GM12878 (cell line): ENCODE measurements around the gene PLCG2. TPM values are rescaled to one million over a fixed set of nuclear protein-coding genes. Genes with fewer than 3 reads are reported as not detected.

ENCODE experiments used
- BMI1 ChIP-seq: fragments of 450-650 bp; IDR thresholded peaks from 2 replicates; pipeline ENCODE4 v1.6.1; 2016; ENCODE audit warnings: mild to moderate bottlenecking, moderate library complexity, borderline replicate concordance
- ESRRA ChIP-seq: IDR thresholded peaks from 2 replicates; pipeline ENCODE4 v1.6.1; 2012; ENCODE audit warnings: mild to moderate bottlenecking, low read length, improper control_type of control experiment
- GABPA ChIP-seq: IDR thresholded peaks from 2 replicates; pipeline ENCODE4 v1.6.1; 2014; ENCODE audit warnings: antibody characterized with exemption, low read depth, mild to moderate bottlenecking, inconsistent platforms
- HCFC1 ChIP-seq: fragments of 150-350 bp; IDR thresholded peaks from 2 replicates; pipeline ENCODE4 v1.6.1; 2014; ENCODE audit warnings: low read length
- HDGF ChIP-seq: fragments of 450-650 bp; IDR thresholded peaks from 2 replicates; pipeline ENCODE4 v1.6.1; 2016; ENCODE audit warnings: antibody characterized with exemption
- IKZF2 ChIP-seq, 2 experiments: fragments of 450-650 bp; IDR thresholded peaks; 2 replicates each; pipeline ENCODE4 v1.6.1; 2017; ENCODE audit warnings: mild to moderate bottlenecking in 2 of 2, moderate library complexity in 2 of 2
- MEF2A ChIP-seq: IDR thresholded peaks from 2 replicates; pipeline ENCODE4 v1.6.1; 2011; ENCODE audit warnings: low read depth, mild to moderate bottlenecking, low read length, moderate library complexity; ENCODE audit not compliant: insufficient read depth
- PAX5 ChIP-seq: IDR thresholded peaks from 2 replicates; pipeline ENCODE4 v1.6.1; 2011; ENCODE audit warnings: low read depth, low read length, borderline replicate concordance
- PML ChIP-seq: IDR thresholded peaks from 2 replicates; pipeline ENCODE4 v1.6.1; 2012; ENCODE audit warnings: low read length, inconsistent platforms
- RAD21 ChIP-seq: IDR thresholded peaks from 2 replicates; pipeline ENCODE4 v1.6.1; 2011; ENCODE audit warnings: mild to moderate bottlenecking, low read depth, low read length, moderate library complexity; ENCODE audit not compliant: insufficient read depth
- SP1 ChIP-seq: IDR thresholded peaks from one replicate; pipeline ENCODE4 v1.6.1; 2011; ENCODE audit warnings: low read depth, low read length
- TCF7 ChIP-seq: IDR thresholded peaks from 2 replicates; pipeline ENCODE4 v1.6.1; 2014; ENCODE audit warnings: antibody characterized with exemption, borderline replicate concordance
- ZNF384 ChIP-seq: IDR thresholded peaks from 2 replicates; pipeline ENCODE4 v1.6.1; 2012; ENCODE audit warnings: low read depth, mild to moderate bottlenecking, low read length, improper control_type of control experiment, borderline replicate concordance
- polyA plus RNA-seq, 11 experiments: library from polyadenylated mRNA; depleted of rRNA in 4 of 11; unstranded in 6 of 11; stranded (reverse) in 5 of 11; fragments of >200 nt; fragmentation: Nextera tagmentation in 4 of 11; fragmentation: Illumina TruSeq in 1 of 11; extraction: Ambion mirVana in 4 of 11; extraction: Trizol in 1 of 11; gene quantifications; 1 replicate in 1 of 11; 2 replicates in 10 of 11; pipeline versions ENCODE4 v1.2.1 to v1.2.3, GENCODE V29; 2011 to 2016; ENCODE audit warnings: inconsistent platforms in 2 of 11, missing spikeins in 2 of 11, low read depth in 1 of 11
- total RNA-seq, 4 experiments: library from RNA; depleted of rRNA in 3 of 4; stranded (reverse); fragments of >200 nt in 3 of 4; fragmentation: Illumina TruSeq in 1 of 4; extraction: Trizol in 1 of 4; gene quantifications; 2 replicates each; pipeline versions ENCODE4 v1.2.1 to v1.2.3, GENCODE V29; 2013 to 2021
- TF ChIP-seq, protein P1 (sequence below): IDR thresholded peaks from 2 replicates; pipeline ENCODE4 v1.6.1; 2011; ENCODE audit warnings: low read depth, mild to moderate bottlenecking, low read length, moderate library complexity, borderline replicate concordance; ENCODE audit errors: extremely low read depth
- TF ChIP-seq, protein P2 (sequence below): IDR thresholded peaks from 2 replicates; pipeline ENCODE4 v1.6.1; 2012; ENCODE audit warnings: improper control_type of control experiment, low read depth, low read length; ENCODE audit not compliant: insufficient replicate concordance
- TF ChIP-seq, protein P3 (sequence below): IDR thresholded peaks from 2 replicates; pipeline ENCODE4 v1.6.1; 2011; ENCODE audit warnings: mild to moderate bottlenecking, low read depth, low read length, moderate library complexity; ENCODE audit not compliant: insufficient replicate concordance
- TF ChIP-seq, protein P4 (sequence below): fragments of 450-650 bp; IDR thresholded peaks from 2 replicates; pipeline ENCODE4 v1.6.1; 2017; ENCODE audit warnings: antibody characterized with exemption, mild to moderate bottlenecking, moderate library complexity
- TF ChIP-seq, protein P5 (sequence below): fragments of 450-650 bp; formaldehyde crosslinking; IDR thresholded peaks from 2 replicates; pipeline ENCODE4 v1.5.0; 2022; ENCODE audit warnings: mild to moderate bottlenecking, missing genetic modification characterization

The PLCG2 gene
- total and polyA plus RNA-seq, 10 of the 15 experiments (the other 5 are each of a cell fraction or from before 2014, with no cell fraction given): 47.6 to 256 (median 149) TPM

DNA sequence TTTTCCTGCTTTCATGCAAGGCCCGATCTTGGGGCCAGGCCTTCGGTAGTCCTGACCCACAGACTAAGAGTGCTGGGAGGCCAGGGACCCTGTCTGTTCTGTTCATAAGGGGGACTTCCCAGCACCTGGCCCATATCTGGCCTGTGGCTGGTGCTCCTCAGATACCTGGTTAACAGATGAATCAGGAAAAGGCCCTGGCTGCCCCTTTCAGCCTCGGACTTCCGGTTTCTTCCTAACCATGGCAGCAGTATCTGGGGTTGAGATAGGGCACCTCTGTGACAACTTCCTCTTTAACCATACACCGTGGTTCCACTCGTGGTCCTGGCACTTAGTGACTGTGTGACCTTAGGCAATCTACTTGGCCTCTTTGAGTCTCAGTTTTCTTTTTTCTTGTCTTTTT is 18.4 kb downstream of the PLCG2 start (continued):
- TF ChIP-seq, protein P1, sequence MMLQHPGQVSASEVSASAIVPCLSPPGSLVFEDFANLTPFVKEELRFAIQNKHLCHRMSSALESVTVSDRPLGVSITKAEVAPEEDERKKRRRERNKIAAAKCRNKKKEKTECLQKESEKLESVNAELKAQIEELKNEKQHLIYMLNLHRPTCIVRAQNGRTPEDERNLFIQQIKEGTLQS: no peak
- TF ChIP-seq HCFC1: peak; percentile 36; the same call in 1 of the 2 replicates
- no peak for TF ChIP-seq SP1
- no peak; the same call in 1 of the 2 replicates for TF ChIP-seq BMI1
- TF ChIP-seq PAX5: peak; percentile 82; the same call in 1 of the 2 replicates
- TF ChIP-seq, protein P2, sequence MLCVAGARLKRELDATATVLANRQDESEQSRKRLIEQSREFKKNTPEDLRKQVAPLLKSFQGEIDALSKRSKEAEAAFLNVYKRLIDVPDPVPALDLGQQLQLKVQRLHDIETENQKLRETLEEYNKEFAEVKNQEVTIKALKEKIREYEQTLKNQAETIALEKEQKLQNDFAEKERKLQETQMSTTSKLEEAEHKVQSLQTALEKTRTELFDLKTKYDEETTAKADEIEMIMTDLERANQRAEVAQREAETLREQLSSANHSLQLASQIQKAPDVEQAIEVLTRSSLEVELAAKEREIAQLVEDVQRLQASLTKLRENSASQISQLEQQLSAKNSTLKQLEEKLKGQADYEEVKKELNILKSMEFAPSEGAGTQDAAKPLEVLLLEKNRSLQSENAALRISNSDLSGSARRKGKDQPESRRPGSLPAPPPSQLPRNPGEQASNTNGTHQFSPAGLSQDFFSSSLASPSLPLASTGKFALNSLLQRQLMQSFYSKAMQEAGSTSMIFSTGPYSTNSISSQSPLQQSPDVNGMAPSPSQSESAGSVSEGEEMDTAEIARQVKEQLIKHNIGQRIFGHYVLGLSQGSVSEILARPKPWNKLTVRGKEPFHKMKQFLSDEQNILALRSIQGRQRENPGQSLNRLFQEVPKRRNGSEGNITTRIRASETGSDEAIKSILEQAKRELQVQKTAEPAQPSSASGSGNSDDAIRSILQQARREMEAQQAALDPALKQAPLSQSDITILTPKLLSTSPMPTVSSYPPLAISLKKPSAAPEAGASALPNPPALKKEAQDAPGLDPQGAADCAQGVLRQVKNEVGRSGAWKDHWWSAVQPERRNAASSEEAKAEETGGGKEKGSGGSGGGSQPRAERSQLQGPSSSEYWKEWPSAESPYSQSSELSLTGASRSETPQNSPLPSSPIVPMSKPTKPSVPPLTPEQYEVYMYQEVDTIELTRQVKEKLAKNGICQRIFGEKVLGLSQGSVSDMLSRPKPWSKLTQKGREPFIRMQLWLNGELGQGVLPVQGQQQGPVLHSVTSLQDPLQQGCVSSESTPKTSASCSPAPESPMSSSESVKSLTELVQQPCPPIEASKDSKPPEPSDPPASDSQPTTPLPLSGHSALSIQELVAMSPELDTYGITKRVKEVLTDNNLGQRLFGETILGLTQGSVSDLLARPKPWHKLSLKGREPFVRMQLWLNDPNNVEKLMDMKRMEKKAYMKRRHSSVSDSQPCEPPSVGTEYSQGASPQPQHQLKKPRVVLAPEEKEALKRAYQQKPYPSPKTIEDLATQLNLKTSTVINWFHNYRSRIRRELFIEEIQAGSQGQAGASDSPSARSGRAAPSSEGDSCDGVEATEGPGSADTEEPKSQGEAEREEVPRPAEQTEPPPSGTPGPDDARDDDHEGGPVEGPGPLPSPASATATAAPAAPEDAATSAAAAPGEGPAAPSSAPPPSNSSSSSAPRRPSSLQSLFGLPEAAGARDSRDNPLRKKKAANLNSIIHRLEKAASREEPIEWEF: no peak
- peak; percentile 69; the same call in 1 of the 2 replicates for TF ChIP-seq GABPA
- no peak for TF ChIP-seq PML
- TF ChIP-seq, protein P3, sequence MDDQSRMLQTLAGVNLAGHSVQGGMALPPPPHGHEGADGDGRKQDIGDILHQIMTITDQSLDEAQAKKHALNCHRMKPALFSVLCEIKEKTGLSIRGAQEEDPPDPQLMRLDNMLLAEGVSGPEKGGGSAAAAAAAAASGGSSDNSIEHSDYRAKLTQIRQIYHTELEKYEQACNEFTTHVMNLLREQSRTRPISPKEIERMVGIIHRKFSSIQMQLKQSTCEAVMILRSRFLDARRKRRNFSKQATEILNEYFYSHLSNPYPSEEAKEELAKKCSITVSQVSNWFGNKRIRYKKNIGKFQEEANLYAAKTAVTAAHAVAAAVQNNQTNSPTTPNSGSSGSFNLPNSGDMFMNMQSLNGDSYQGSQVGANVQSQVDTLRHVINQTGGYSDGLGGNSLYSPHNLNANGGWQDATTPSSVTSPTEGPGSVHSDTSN: no peak
- TF ChIP-seq, protein P4, sequence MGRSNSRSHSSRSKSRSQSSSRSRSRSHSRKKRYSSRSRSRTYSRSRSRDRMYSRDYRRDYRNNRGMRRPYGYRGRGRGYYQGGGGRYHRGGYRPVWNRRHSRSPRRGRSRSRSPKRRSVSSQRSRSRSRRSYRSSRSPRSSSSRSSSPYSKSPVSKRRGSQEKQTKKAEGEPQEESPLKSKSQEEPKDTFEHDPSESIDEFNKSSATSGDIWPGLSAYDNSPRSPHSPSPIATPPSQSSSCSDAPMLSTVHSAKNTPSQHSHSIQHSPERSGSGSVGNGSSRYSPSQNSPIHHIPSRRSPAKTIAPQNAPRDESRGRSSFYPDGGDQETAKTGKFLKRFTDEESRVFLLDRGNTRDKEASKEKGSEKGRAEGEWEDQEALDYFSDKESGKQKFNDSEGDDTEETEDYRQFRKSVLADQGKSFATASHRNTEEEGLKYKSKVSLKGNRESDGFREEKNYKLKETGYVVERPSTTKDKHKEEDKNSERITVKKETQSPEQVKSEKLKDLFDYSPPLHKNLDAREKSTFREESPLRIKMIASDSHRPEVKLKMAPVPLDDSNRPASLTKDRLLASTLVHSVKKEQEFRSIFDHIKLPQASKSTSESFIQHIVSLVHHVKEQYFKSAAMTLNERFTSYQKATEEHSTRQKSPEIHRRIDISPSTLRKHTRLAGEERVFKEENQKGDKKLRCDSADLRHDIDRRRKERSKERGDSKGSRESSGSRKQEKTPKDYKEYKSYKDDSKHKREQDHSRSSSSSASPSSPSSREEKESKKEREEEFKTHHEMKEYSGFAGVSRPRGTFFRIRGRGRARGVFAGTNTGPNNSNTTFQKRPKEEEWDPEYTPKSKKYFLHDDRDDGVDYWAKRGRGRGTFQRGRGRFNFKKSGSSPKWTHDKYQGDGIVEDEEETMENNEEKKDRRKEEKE: no peak
- TF ChIP-seq IKZF2 (IDR thresholded peaks at IDR 0.05): peak; percentile 64 to 76
- TF ChIP-seq MEF2A: 0 out of 2 replicates have a peak, but pooled peaks have one; percentile 32
- TF ChIP-seq RAD21: no peak
- TF ChIP-seq ZNF384: no peak
- TF ChIP-seq HDGF: no peak
- no peak for TF ChIP-seq ESRRA
- TF ChIP-seq TCF7: peak; percentile 71
- TF ChIP-seq, protein P5, sequence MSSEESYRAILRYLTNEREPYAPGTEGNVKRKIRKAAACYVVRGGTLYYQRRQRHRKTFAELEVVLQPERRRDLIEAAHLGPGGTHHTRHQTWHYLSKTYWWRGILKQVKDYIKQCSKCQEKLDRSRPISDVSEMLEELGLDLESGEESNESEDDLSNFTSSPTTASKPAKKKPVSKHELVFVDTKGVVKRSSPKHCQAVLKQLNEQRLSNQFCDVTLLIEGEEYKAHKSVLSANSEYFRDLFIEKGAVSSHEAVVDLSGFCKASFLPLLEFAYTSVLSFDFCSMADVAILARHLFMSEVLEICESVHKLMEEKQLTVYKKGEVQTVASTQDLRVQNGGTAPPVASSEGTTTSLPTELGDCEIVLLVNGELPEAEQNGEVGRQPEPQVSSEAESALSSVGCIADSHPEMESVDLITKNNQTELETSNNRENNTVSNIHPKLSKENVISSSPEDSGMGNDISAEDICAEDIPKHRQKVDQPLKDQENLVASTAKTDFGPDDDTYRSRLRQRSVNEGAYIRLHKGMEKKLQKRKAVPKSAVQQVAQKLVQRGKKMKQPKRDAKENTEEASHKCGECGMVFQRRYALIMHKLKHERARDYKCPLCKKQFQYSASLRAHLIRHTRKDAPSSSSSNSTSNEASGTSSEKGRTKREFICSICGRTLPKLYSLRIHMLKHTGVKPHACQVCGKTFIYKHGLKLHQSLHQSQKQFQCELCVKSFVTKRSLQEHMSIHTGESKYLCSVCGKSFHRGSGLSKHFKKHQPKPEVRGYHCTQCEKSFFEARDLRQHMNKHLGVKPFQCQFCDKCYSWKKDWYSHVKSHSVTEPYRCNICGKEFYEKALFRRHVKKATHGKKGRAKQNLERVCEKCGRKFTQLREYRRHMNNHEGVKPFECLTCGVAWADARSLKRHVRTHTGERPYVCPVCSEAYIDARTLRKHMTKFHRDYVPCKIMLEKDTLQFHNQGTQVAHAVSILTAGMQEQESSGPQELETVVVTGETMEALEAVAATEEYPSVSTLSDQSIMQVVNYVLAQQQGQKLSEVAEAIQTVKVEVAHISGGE (CRISPR knock-in tag): no peak
